NAMALWA (cell line): ENCODE measurements around the gene CHRM2.

Source experiments
- DNase-seq: peaks from one replicate; pipeline ENCODE4 v3.0.0-alpha.2; 2015; ENCODE audit warnings: low spot score

CHRM2 gene

GRCh38 chr7:136894789-136895188 is 26.3 kb downstream of the CHRM2 start:
- no peak for DNase-seq

- no peak for DNase-seq
Measured at GRCh38 chr7:136897676-136898075, 29.2 kb downstream of the CHRM2 start.

- no peak for DNase-seq
Measured at GRCh38 chr7:136900005-136900404, 31.6 kb downstream of the CHRM2 start.

GRCh38 chr7:136910771-136911170 is 42.3 kb downstream of the CHRM2 start:
- no peak for DNase-seq

GRCh38 chr7:136911344-136911743 is 42.9 kb downstream of the CHRM2 start:
- DNase-seq, result no peak

DNA sequence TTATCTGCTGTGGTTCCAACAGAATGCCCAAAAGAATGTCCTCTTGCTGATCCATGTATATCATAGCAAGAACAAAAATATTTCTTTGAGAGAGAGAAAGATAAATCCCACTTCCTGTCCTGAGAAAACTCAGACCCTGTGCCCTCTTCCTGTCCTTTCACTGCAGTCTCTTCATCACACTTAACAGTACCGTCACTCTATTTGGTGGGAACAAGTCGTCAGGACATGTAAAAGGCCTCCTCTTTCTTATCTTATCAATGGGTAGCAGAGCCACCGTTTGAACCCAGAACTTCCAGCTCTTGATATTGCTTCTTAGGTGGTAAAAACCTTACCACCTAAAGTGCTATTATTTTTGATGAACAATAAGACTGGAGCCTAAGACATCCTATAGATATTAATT is 43.9 kb downstream of the CHRM2 start:
- DNase-seq, result no peak

- DNase-seq, result no peak
Measured at GRCh38 chr7:136914016-136914415, 45.6 kb downstream of the CHRM2 start.

DNA sequence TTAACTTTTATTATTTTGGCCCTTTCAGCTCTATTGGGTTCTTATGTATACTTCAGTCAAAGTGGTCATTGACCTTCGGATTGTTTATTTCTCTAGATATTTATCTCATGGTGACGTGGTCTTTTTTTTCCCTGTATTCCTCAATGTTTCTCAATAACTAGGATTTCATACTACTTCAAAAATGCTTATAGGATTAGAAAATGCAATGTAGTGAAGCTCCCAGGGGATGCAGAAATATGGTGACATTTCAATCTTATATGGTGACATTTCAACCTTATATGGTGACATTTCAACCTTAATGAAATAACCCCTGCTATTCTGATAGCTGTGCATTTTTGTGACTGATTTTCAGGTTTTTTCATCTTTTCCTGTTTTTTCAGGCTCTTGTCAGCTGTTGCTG is 51.4 kb downstream of the CHRM2 start:
- DNase-seq, result no peak

DNA sequence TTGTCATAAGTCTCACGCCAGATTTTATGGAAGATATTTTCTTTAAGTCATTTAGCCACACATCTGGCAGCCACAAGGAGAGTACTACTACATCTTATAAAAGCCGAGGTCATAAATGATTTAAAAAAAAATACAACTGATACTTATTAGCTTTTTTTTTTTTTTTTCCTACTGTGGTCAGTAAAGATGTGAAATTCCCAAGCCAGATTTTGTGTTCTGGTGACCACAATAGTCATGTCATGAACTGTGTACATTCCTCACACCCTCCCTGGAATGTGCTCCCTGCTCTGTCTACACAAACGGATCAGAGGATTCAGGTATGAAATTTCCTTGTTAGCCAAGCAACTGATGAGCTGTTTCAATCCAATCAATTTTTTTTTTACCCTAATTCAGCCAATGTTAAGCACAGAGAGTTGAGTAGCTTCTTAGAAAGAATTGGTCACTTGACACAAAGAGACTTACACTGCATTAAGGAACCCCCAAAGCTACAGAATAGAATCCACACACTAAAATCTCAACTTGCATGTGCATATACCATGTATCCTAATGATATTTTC is 54.7 kb downstream of the CHRM2 start:
- DNase-seq, result no peak

DNA sequence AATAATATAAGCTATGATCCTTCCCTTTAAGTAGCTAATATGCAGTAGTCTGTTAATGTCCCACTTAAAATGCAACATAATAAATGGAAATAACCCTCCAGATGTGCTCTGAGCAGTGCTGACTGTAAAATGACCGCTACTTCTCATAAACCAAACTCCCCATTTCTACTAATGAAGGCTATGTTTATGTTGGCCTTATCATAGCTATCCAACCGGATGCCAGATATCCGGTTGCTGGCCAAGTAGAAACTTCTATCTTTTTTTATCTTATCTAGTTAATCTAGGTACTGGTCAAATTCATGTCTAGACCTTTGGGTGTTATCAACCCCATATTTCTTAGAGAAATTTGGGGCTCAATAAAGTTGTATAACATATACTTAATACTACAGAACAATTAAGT is 56.6 kb downstream of the CHRM2 start:
- no peak for DNase-seq

DNA sequence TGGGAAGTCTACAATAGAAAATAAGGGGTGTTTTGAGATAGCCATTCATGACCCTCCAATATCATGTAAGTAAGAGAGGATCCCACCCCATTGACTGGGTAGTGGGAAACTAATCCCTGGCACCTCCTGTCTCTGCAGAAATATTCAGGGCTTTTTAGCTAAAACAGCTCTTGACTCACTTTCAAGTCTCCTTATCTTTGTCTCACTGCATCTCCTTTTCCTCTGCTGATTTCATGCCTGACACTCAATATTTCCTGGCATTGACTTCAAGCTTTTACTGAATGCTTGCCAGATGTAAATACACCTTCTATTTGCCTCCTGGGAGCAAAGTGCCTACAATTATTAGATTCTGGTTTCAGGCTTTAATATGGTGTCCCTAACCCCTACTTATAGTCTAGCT is 57.1 kb downstream of the CHRM2 start:
- no peak for DNase-seq

GRCh38 chr7:136931169-136931867 is 62.9 kb downstream of the CHRM2 start:
- DNase-seq, result no peak

- DNase-seq, result no peak
Measured at GRCh38 chr7:136937436-136937835, 69.0 kb downstream of the CHRM2 start.

GRCh38 chr7:136938476-136938875 is 70.0 kb downstream of the CHRM2 start:
- no peak for DNase-seq

DNA sequence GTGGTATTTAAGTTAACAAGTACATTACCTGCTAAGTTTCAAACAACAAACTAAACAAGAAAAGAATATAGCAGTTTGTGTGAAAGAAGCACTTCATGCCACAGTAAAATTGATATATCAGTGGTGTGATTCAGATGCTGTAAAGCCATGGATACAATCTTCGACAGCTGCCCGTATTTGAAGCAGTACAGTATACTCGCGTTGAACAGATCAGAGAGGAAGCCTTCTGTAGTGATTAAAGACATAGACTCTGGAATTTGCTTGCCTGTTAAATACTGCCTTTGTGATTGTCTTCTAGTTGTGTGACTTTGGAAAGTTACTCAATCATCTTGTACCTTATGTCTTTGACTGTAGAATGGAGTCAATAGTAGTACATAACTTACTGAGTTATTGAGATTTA is 71.7 kb downstream of the CHRM2 start:
- no peak for DNase-seq

- DNase-seq, result no peak
Measured at GRCh38 chr7:136940917-136941316, 72.5 kb downstream of the CHRM2 start.

GRCh38 chr7:136941816-136942215 is 73.4 kb downstream of the CHRM2 start:
- DNase-seq, result no peak

- no peak for DNase-seq
Measured at GRCh38 chr7:136942401-136942800, 73.9 kb downstream of the CHRM2 start.

- no peak for DNase-seq
Measured at GRCh38 chr7:136942994-136943393, 74.5 kb downstream of the CHRM2 start.

GRCh38 chr7:136947347-136947746 is 78.9 kb downstream of the CHRM2 start:
- DNase-seq, result no peak

DNA sequence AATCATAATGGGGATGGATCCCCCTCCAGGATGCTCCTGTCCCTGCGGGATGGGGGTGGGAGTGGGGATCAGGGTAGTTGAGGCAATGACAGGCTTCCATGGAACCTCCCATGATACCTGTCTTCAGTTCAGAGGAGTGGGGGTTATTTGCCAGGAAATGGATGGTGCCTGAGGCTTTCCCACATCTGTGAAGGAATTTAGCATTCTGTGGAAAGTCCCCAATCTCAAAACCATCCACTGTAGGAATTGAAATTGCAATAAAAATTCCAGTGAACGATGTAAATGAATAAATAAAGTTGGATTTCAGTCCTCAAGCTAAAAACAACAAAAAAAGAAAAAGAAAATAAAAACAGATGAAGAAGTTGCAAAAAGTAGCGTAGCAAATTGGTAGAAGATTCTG is 81.9 kb downstream of the CHRM2 start:
- DNase-seq, result no peak

DNA sequence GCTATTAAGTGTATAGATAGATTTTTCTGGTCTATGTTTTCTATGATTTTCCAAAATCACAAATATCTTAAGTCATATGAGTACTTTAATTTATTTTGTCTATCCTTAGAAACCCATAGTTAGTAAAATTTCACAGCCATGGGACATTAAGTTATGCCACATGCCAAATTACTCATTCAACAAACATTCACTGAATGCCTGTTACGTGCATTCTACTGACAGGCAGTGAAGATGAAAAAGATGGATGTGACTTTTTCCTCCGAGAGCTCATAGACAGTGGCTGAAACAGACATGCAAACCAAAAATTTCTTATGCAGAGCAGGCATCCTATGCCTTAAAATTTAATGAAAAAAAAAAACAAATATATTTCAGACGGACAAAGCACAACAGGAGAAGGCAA is 84.9 kb downstream of the CHRM2 start:
- DNase-seq, result no peak

- no peak for DNase-seq
Measured at GRCh38 chr7:136956232-136956631, 87.8 kb downstream of the CHRM2 start.

DNA sequence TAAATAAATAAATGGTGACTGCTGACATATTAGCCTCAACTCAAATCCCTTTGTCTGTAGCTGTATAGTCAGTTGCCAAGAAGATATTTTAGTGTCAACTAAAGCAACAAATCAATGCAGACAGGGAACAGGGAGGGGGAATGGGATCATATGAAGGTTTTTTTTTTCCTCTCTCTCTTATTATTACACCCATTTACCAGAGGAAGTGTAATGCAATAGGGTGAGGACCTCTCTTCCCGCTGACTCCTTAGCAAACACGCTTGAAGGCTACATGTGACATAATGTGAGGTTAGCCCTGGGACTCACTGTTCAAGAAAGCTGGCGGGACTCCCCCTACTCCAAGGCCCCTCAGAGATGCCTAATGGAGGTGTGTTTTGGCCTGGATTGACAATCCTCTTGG is 88.2 kb downstream of the CHRM2 start:
- no peak for DNase-seq
